ENCODE data around the gene CAND1. TPM values are rescaled to one million over a fixed set of nuclear protein-coding genes. Genes with fewer than 3 reads are reported as not detected.

The CAND1 gene
- total RNA-seq, 1 experiment from 2014 or later = 236 TPM

DNA sequence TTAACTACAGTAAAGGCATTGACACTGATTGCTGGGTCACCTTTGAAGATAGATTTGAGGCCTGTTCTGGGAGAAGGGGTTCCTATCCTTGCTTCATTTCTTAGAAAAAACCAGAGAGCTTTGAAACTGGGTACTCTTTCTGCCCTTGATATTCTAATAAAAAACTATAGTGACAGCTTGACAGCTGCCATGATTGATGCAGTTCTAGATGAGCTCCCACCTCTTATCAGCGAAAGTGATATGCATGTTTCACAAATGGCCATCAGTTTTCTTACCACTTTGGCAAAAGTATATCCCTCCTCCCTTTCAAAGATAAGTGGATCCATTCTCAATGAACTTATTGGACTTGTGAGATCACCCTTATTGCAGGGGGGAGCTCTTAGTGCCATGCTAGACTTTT, 36.4 kb downstream of the CAND1 start (continued):
- TF ChIP-seq, protein P1, sequence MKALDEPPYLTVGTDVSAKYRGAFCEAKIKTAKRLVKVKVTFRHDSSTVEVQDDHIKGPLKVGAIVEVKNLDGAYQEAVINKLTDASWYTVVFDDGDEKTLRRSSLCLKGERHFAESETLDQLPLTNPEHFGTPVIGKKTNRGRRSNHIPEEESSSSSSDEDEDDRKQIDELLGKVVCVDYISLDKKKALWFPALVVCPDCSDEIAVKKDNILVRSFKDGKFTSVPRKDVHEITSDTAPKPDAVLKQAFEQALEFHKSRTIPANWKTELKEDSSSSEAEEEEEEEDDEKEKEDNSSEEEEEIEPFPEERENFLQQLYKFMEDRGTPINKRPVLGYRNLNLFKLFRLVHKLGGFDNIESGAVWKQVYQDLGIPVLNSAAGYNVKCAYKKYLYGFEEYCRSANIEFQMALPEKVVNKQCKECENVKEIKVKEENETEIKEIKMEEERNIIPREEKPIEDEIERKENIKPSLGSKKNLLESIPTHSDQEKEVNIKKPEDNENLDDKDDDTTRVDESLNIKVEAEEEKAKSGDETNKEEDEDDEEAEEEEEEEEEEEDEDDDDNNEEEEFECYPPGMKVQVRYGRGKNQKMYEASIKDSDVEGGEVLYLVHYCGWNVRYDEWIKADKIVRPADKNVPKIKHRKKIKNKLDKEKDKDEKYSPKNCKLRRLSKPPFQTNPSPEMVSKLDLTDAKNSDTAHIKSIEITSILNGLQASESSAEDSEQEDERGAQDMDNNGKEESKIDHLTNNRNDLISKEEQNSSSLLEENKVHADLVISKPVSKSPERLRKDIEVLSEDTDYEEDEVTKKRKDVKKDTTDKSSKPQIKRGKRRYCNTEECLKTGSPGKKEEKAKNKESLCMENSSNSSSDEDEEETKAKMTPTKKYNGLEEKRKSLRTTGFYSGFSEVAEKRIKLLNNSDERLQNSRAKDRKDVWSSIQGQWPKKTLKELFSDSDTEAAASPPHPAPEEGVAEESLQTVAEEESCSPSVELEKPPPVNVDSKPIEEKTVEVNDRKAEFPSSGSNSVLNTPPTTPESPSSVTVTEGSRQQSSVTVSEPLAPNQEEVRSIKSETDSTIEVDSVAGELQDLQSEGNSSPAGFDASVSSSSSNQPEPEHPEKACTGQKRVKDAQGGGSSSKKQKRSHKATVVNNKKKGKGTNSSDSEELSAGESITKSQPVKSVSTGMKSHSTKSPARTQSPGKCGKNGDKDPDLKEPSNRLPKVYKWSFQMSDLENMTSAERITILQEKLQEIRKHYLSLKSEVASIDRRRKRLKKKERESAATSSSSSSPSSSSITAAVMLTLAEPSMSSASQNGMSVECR (CRISPR knock-in tag; IDR thresholded peaks at IDR 0.05; ENCODE audit: borderline replicate concordance) = no peak
- TF ChIP-seq, protein P2, sequence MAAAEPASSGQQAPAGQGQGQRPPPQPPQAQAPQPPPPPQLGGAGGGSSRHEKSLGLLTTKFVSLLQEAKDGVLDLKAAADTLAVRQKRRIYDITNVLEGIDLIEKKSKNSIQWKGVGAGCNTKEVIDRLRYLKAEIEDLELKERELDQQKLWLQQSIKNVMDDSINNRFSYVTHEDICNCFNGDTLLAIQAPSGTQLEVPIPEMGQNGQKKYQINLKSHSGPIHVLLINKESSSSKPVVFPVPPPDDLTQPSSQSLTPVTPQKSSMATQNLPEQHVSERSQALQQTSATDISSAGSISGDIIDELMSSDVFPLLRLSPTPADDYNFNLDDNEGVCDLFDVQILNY (CRISPR knock-in tag; IDR thresholded peaks at IDR 0.05) = no peak
- no peak for TF ChIP-seq SMAD4 (CRISPR knock-in tag; IDR thresholded peaks at IDR 0.05)
- TF ChIP-seq, protein P3, sequence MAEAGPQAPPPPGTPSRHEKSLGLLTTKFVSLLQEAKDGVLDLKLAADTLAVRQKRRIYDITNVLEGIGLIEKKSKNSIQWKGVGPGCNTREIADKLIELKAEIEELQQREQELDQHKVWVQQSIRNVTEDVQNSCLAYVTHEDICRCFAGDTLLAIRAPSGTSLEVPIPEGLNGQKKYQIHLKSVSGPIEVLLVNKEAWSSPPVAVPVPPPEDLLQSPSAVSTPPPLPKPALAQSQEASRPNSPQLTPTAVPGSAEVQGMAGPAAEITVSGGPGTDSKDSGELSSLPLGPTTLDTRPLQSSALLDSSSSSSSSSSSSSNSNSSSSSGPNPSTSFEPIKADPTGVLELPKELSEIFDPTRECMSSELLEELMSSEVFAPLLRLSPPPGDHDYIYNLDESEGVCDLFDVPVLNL (CRISPR knock-in tag; IDR thresholded peaks at IDR 0.05; ENCODE audit: borderline replicate concordance, low read depth) = no peak
- TF ChIP-seq, protein P4, sequence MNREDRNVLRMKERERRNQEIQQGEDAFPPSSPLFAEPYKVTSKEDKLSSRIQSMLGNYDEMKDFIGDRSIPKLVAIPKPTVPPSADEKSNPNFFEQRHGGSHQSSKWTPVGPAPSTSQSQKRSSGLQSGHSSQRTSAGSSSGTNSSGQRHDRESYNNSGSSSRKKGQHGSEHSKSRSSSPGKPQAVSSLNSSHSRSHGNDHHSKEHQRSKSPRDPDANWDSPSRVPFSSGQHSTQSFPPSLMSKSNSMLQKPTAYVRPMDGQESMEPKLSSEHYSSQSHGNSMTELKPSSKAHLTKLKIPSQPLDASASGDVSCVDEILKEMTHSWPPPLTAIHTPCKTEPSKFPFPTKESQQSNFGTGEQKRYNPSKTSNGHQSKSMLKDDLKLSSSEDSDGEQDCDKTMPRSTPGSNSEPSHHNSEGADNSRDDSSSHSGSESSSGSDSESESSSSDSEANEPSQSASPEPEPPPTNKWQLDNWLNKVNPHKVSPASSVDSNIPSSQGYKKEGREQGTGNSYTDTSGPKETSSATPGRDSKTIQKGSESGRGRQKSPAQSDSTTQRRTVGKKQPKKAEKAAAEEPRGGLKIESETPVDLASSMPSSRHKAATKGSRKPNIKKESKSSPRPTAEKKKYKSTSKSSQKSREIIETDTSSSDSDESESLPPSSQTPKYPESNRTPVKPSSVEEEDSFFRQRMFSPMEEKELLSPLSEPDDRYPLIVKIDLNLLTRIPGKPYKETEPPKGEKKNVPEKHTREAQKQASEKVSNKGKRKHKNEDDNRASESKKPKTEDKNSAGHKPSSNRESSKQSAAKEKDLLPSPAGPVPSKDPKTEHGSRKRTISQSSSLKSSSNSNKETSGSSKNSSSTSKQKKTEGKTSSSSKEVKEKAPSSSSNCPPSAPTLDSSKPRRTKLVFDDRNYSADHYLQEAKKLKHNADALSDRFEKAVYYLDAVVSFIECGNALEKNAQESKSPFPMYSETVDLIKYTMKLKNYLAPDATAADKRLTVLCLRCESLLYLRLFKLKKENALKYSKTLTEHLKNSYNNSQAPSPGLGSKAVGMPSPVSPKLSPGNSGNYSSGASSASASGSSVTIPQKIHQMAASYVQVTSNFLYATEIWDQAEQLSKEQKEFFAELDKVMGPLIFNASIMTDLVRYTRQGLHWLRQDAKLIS (CRISPR knock-in tag; IDR thresholded peaks at IDR 0.05; ENCODE audit: borderline replicate concordance) = no peak
- TF ChIP-seq GTF2I (CRISPR knock-in tag; conservative IDR thresholded peaks at IDR 0.05) = no peak
- no peak for TF ChIP-seq FOXP1 (CRISPR knock-in tag; IDR thresholded peaks at IDR 0.05; ENCODE audit: borderline replicate concordance)

DNA sequence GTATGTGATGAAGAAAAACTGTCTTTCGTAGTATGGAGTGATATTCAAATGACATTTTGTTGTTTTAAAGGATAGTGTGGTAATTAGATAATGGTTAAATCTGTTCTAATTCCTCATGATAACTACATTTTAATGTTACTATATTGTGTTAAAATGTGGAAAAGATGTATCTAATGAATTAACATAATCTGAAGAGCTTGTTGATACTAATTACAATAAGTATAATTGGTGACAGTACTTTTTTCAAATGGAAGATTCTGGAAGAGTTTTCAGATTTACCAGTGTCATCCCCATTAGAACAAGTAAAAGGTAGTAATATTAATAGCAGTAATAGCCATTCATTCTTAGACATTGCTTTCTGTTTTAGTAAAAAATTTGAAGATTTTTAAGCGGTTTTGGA, 37.6 kb downstream of the CAND1 start:
- no peaks in the 10 kb centered on the region for H3K4me1 Mint-ChIP-seq
- no peak for DNase-seq (ENCODE audit: low spot score)
- H3K9me3 Mint-ChIP-seq = no peaks in the 10 kb centered on the region
- POLR2A ChIA-PET = no interaction called here
- TF ChIP-seq NFATC4 (CRISPR knock-in tag; IDR thresholded peaks at IDR 0.05) (no peak), NFE2L1 (CRISPR knock-in tag; IDR thresholded peaks at IDR 0.05) (no peak), IRF2 (CRISPR knock-in tag; IDR thresholded peaks at IDR 0.05; ENCODE audit: borderline replicate concordance, low read depth) (no peak)
- TF ChIP-seq, protein P5, sequence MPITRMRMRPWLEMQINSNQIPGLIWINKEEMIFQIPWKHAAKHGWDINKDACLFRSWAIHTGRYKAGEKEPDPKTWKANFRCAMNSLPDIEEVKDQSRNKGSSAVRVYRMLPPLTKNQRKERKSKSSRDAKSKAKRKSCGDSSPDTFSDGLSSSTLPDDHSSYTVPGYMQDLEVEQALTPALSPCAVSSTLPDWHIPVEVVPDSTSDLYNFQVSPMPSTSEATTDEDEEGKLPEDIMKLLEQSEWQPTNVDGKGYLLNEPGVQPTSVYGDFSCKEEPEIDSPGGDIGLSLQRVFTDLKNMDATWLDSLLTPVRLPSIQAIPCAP (CRISPR knock-in tag; IDR thresholded peaks at IDR 0.05) = no peak
- TF ChIP-seq, protein P6, sequence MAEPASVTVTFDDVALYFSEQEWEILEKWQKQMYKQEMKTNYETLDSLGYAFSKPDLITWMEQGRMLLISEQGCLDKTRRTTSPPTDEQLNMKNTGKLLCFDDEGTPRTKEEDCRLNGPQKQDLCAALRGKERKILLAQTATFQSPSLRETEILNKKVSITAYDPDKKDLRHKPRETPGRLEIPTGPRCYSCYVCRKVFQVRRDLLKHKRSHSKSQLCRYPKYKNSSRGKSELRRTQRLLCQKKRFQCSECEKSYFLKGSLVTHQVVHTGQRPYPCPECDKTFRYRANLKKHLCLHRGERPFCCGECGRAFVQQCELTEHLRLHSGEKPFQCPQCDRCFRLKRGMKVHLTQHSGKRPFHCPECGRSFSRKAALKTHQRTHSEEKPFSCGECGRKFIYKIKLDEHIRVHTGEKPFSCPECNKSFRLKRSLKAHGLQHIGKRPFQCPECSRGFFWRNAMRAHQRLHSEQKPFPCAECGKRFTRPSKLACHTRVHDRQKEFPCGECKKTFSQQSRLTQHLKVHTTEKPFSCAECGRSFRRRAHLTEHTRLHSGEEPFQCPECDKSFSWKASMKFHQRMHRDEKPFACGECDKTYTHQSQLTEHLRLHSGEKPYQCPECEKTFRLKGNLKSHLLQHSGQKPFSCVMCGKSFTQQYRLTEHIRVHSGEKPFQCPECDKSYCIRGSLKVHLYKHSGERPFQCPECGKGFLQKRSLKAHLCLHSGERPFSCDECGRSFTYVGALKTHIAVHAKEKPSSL (CRISPR knock-in tag; conservative IDR thresholded peaks at IDR 0.05) = no peak
- TF ChIP-seq, protein P7, sequence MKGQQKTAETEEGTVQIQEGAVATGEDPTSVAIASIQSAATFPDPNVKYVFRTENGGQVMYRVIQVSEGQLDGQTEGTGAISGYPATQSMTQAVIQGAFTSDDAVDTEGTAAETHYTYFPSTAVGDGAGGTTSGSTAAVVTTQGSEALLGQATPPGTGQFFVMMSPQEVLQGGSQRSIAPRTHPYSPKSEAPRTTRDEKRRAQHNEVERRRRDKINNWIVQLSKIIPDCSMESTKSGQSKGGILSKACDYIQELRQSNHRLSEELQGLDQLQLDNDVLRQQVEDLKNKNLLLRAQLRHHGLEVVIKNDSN (CRISPR knock-in tag; IDR thresholded peaks at IDR 0.05) = no peak
- TF ChIP-seq, protein P8, sequence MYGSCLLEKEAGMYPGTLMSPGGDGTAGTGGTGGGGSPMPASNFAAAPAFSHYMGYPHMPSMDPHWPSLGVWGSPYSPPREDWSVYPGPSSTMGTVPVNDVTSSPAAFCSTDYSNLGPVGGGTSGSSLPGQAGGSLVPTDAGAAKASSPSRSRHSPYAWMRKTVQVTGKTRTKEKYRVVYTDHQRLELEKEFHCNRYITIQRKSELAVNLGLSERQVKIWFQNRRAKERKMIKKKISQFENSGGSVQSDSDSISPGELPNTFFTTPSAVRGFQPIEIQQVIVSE (CRISPR knock-in tag; IDR thresholded peaks at IDR 0.05; ENCODE audit: borderline replicate concordance) = no peak
- TF ChIP-seq, protein P9, sequence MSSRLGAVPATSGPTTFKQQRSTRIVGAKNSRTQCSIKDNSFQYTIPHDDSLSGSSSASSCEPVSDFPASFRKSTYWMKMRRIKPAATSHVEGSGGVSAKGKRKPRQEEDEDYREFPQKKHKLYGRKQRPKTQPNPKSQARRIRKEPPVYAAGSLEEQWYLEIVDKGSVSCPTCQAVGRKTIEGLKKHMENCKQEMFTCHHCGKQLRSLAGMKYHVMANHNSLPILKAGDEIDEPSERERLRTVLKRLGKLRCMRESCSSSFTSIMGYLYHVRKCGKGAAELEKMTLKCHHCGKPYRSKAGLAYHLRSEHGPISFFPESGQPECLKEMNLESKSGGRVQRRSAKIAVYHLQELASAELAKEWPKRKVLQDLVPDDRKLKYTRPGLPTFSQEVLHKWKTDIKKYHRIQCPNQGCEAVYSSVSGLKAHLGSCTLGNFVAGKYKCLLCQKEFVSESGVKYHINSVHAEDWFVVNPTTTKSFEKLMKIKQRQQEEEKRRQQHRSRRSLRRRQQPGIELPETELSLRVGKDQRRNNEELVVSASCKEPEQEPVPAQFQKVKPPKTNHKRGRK (CRISPR knock-in tag; IDR thresholded peaks at IDR 0.05; ENCODE audit: borderline replicate concordance) = no peak
- TF ChIP-seq, protein P10, sequence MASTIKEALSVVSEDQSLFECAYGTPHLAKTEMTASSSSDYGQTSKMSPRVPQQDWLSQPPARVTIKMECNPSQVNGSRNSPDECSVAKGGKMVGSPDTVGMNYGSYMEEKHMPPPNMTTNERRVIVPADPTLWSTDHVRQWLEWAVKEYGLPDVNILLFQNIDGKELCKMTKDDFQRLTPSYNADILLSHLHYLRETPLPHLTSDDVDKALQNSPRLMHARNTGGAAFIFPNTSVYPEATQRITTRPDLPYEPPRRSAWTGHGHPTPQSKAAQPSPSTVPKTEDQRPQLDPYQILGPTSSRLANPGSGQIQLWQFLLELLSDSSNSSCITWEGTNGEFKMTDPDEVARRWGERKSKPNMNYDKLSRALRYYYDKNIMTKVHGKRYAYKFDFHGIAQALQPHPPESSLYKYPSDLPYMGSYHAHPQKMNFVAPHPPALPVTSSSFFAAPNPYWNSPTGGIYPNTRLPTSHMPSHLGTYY (CRISPR knock-in tag; IDR thresholded peaks at IDR 0.05) = no peak
- ATAC-seq = no peak
- no peak overlapping the region for H3K4me3 Mint-ChIP-seq
- H3K27me3 Mint-ChIP-seq (ENCODE audit: low read depth) = no peaks in the 10 kb centered on the region
- H3K36me3 Mint-ChIP-seq = peaks cover 78% of the 10 kb centered on the region
- CTCF ChIA-PET = no interaction called here
- H3K27ac Mint-ChIP-seq = no peak overlapping the region

Measured in WTC11 (cell line).